Measurements from ENCODE around the gene SVOP. TPM values are rescaled to one million over a fixed set of nuclear protein-coding genes. Genes with fewer than 3 reads are reported as not detected.

SVOP gene
- total RNA-seq, 1 donor from 2014 or later, result not detected

GRCh38 chr12:108977360-108977759 is 43.5 kb downstream of the SVOP start:
- ATAC-seq (no peak), DNase-seq (no peak)
- intact Hi-C loops (cut with DNase I), result no loop called here
- H3K27ac ChIP-seq, result no peak overlapping the region
- no peaks in the 10 kb centered on the region for H3K4me1 ChIP-seq
- H3K36me3 ChIP-seq, result no peaks in the 10 kb centered on the region
- H3K4me3 ChIP-seq, result no peak overlapping the region
- TF ChIP-seq, protein P1, sequence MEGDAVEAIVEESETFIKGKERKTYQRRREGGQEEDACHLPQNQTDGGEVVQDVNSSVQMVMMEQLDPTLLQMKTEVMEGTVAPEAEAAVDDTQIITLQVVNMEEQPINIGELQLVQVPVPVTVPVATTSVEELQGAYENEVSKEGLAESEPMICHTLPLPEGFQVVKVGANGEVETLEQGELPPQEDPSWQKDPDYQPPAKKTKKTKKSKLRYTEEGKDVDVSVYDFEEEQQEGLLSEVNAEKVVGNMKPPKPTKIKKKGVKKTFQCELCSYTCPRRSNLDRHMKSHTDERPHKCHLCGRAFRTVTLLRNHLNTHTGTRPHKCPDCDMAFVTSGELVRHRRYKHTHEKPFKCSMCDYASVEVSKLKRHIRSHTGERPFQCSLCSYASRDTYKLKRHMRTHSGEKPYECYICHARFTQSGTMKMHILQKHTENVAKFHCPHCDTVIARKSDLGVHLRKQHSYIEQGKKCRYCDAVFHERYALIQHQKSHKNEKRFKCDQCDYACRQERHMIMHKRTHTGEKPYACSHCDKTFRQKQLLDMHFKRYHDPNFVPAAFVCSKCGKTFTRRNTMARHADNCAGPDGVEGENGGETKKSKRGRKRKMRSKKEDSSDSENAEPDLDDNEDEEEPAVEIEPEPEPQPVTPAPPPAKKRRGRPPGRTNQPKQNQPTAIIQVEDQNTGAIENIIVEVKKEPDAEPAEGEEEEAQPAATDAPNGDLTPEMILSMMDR (IDR thresholded peaks at IDR 0.05), result no peak
- H3K27me3 ChIP-seq (ENCODE audit: low read depth), result peaks cover 8% of the 10 kb centered on the region
- H3K9me3 ChIP-seq, result no peaks in the 10 kb centered on the region

DNA sequence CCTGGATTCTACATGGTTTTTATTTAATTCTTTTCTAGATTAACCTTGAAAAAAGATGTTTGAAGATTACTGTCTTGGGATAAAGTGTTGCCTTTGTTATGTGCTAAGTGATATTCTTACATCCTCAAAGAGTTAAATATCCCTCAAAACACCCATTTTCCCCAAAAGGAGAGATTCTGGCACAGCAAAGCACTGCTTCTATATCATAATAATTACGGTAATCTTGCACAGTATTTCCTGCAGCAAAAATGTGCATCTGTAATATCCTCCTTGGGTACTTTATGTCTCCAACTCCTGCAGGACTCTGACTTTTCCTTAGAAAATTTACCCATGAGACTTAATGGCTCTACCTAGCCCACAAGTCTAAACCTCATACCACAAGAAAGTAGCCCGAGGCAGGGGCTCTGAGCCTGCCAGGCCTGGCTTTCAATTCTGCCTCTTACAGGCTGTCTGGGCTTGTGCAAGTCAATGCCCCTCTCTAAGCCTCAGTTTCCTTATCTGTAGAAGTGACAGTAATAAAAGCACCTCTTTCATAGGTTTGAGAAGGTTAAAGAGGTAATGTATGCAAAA is 45.8 kb downstream of the SVOP start:
- ATAC-seq, result no peak
- no peak overlapping the region for H3K4me3 ChIP-seq

GRCh38 chr12:108973629-108974152 is 47.2 kb downstream of the SVOP start:
- TF ChIP-seq, protein P1 (IDR thresholded peaks at IDR 0.05), result no peak
- no peaks in the 10 kb centered on the region for H3K4me1 ChIP-seq
- H3K27ac ChIP-seq, result no peak overlapping the region
- intact Hi-C loops (cut with DNase I), result no loop called here
- H3K4me3 ChIP-seq, result no peak overlapping the region
- peaks cover 8% of the 10 kb centered on the region for H3K27me3 ChIP-seq (ENCODE audit: low read depth)
- no peak for DNase-seq
- no peak for ATAC-seq
- H3K36me3 ChIP-seq, result no peaks in the 10 kb centered on the region
- H3K9me3 ChIP-seq, result no peaks in the 10 kb centered on the region

More for the DNA sequence above, 45.8 kb downstream of the SVOP start:
- no peak for DNase-seq
- H3K27ac ChIP-seq, result no peak overlapping the region
- peaks cover 8% of the 10 kb centered on the region for H3K27me3 ChIP-seq (ENCODE audit: low read depth)
- intact Hi-C loops (cut with DNase I), result no loop called here
- no peaks in the 10 kb centered on the region for H3K4me1 ChIP-seq
- no peaks in the 10 kb centered on the region for H3K36me3 ChIP-seq
- TF ChIP-seq, protein P1 (IDR thresholded peaks at IDR 0.05), result no peak
- H3K9me3 ChIP-seq, result no peaks in the 10 kb centered on the region

DNA sequence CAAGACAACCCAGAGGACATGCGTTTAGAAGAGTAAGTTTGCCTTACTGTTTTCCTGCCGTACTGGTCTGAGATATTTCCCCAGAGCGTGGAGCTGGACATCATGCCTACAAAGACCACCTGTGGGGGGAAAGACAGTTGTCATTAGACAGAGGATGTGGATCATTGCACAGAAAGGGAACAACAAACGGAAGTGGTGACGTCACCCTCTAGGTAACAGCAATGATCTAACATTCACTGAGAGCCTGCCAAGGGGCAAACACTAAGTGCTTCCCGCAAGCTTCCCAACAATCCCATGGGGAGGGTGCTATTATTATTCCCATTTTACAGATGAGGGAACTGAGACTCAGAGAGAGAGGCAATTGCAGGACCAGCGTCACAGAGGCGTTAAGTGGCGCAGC is 48.5 kb downstream of the SVOP start:
- H3K4me3 ChIP-seq, result no peak overlapping the region
- intact Hi-C loops (cut with DNase I), result no loop called here
- TF ChIP-seq, protein P1 (IDR thresholded peaks at IDR 0.05), result no peak
- H3K36me3 ChIP-seq, result no peaks in the 10 kb centered on the region
- H3K4me1 ChIP-seq, result no peaks in the 10 kb centered on the region
- no peak overlapping the region for H3K27ac ChIP-seq
- H3K9me3 ChIP-seq, result no peaks in the 10 kb centered on the region
- H3K27me3 ChIP-seq (ENCODE audit: low read depth), result peaks cover 3% of the 10 kb centered on the region
- ATAC-seq (no peak), DNase-seq (no peak)

DNA sequence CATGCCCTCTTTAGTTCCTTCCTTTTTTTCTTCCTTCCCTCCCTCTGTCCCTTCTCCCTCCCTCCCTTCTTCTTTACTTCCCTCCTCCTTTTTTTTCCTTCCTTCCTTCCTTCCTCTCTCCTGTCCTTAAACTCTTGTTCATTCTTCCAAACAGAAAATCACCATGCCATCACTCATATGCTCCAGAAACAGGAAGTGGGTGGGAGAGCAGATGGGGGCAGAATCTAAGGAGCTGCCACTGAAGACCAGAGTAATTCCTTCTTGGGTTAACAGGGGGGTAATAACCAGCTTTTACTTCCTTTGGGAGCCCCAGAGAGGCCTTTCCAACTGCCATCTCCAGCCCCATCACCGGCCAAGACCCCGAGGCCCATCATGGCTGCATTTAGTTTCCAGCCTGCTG is 51.2 kb downstream of the SVOP start:
- H3K27ac ChIP-seq, result no peak overlapping the region
- no peaks in the 10 kb centered on the region for H3K9me3 ChIP-seq
- no peaks in the 10 kb centered on the region for H3K27me3 ChIP-seq (ENCODE audit: low read depth)
- DNase-seq (no peak), ATAC-seq (no peak)
- H3K4me3 ChIP-seq, result no peak overlapping the region
- H3K4me1 ChIP-seq, result no peaks in the 10 kb centered on the region
- no peaks in the 10 kb centered on the region for H3K36me3 ChIP-seq
- TF ChIP-seq, protein P1 (IDR thresholded peaks at IDR 0.05), result no peak
- intact Hi-C loops (cut with DNase I), result no loop called here
